GM12878 (cell line): Measurements from ENCODE around the gene PRRC2B. TPM values are rescaled to one million over a fixed set of nuclear protein-coding genes. Genes with fewer than 3 reads are reported as not detected.

ENCODE experiments used
- ATAC-seq: fragments of 200-7000 bp; cut with Tn5 transposase; 3 replicates; pipeline ENCODE4 v1.9.1; 2020; ENCODE audit warnings: mild to moderate bottlenecking, moderate library complexity
- BruUV-seq: library from RNA; stranded (reverse); fragments of 400-500 nt; replicated peaks from 2 replicates; lab custom pipeline; 2021; lab: Mats Ljungman, UMichigan
- CTCF ChIA-PET: fragments of 300-600 bp; sonication (Branson Sonifier 250); formaldehyde crosslinking; extraction: SDS; loops from one replicate; lab custom pipeline; 2021; ENCODE audit warnings: inconsistent platforms; lab: Yijun Ruan, JAX
- POLR2A ChIA-PET: fragments of 350-600 bp; formaldehyde crosslinking; extraction: SDS; loops from one replicate; lab custom pipeline; 2021; ENCODE audit warnings: inconsistent platforms; lab: Charles Lee
- RAD21 ChIA-PET: fragments of 300-600 bp; sonication (Branson Sonifier 250); formaldehyde crosslinking; loops from one replicate; lab custom pipeline; 2023; ENCODE audit warnings: antibody characterized with exemption; ENCODE audit not compliant: unreplicated experiment; lab: Charles Lee
- SMC1A ChIA-PET: fragments of 300-600 bp; sonication (Branson Sonifier 250); formaldehyde crosslinking; loops from one replicate; lab custom pipeline; 2023; ENCODE audit not compliant: unreplicated experiment, uncharacterized antibody; lab: Charles Lee
- DNase-seq: peaks from one replicate; pipeline ENCODE4 v3.0.0-alpha.2; 2011; ENCODE audit warnings: low read depth, low spot score
- FAIRE-seq: peaks from 3 replicates; lab custom pipeline; 2011; peaks lifted over from hg19 to GRCh38; lab: Jason Lieb, UNC
- H2AFZ ChIP-seq: 2 replicates; pipeline ENCODE4 v1.6.0; 2011; ENCODE audit warnings: low read depth, low read length, control low read depth; ENCODE audit not compliant: control insufficient read depth
- H3K27ac ChIP-seq: 2 replicates; pipeline ENCODE4 v1.5.1; 2011; ENCODE audit warnings: control low read depth; ENCODE audit not compliant: control insufficient read depth, insufficient read depth
- H3K27me3 ChIP-seq, 2 experiments: replicated peaks in 1 of 2; 2 replicates each; pipeline versions ENCODE4 v1.6.0 to v1.6.1; 2011; ENCODE audit warnings: low read length in 1 of 2; ENCODE audit not compliant: control insufficient read depth in 2 of 2, insufficient read depth in 2 of 2
- H3K36me3 ChIP-seq, 2 experiments: 2 replicates each; pipeline ENCODE4 v1.5.1; 2011; ENCODE audit warnings: low read length in 1 of 2; ENCODE audit not compliant: control insufficient read depth in 2 of 2, insufficient read depth in 2 of 2
- H3K4me1 ChIP-seq: 2 replicates; pipeline ENCODE4 v1.6.1; 2011; ENCODE audit warnings: mild to moderate bottlenecking, low read length, moderate library complexity, mixed read lengths; ENCODE audit not compliant: control insufficient read depth, insufficient read depth
- H3K4me2 ChIP-seq: 2 replicates; pipeline ENCODE4 v1.6.0; 2011; ENCODE audit warnings: control low read depth; ENCODE audit not compliant: control insufficient read depth, insufficient read depth
- H3K4me3 ChIP-seq: fragments of 200-600 bp; sonication (generic); 2 replicates; pipeline ENCODE4 v1.5.1; 2016
- H3K79me2 ChIP-seq: 2 replicates; pipeline ENCODE4 v1.6.0; 2011; ENCODE audit warnings: low read length; ENCODE audit not compliant: control insufficient read depth, insufficient read depth
- H3K9ac ChIP-seq: 2 replicates; pipeline ENCODE4 v1.8.0; 2011; ENCODE audit warnings: low read length, control low read depth, mixed read lengths; ENCODE audit not compliant: control insufficient read depth, insufficient read depth
- H3K9me3 ChIP-seq: replicated peaks from 3 replicates; pipeline ENCODE4 v1.5.1; 2011; ENCODE audit warnings: mild to moderate bottlenecking, low read length; ENCODE audit not compliant: control insufficient read depth, insufficient read depth
- H4K20me1 ChIP-seq: 2 replicates; pipeline ENCODE4 v1.6.0; 2011; ENCODE audit not compliant: control insufficient read depth, insufficient read depth
- CEBPZ ChIP-seq: fragments of 150-350 bp; IDR thresholded peaks from 2 replicates; pipeline ENCODE4 v1.6.1; 2016; ENCODE audit warnings: low read depth, low read length
- KAT2A ChIP-seq: conservative IDR thresholded peaks from 2 replicates; pipeline ENCODE4 v1.6.1; 2011; ENCODE audit warnings: low read depth, low read length; ENCODE audit not compliant: control insufficient read depth
- MEF2B ChIP-seq: fragments of 450-650 bp; IDR thresholded peaks from 2 replicates; pipeline ENCODE4 v1.6.1; 2018; ENCODE audit warnings: mild to moderate bottlenecking, moderate library complexity; ENCODE audit not compliant: partially characterized antibody, poor library complexity, severe bottlenecking
- WGBS: methylation state at CpG from one replicate; pipeline ENCODE4 v1.1.6; 2016; ENCODE audit warnings: low lambda C conversion rate; ENCODE audit not compliant: insufficient replicate concordance, insufficient coverage; ENCODE audit errors: missing lambda C conversion rate; 5-methylcytosine and 5-hydroxymethylcytosine counted together
- in situ Hi-C: fragments of 300-500 bp; cut with MboI; formaldehyde crosslinking; loops from 9 replicates; pipeline ENCODE4 v1.14.3; 2018; ENCODE audit warnings: mixed read lengths
- intact Hi-C: fragments of 100-400 bp; cut with micrococcal nuclease; formaldehyde crosslinking; loops from one replicate; pipeline ENCODE4 v1.14.2; 2022; ENCODE audit not compliant: unreplicated experiment
- polyA plus RNA-seq, 11 experiments: library from polyadenylated mRNA; depleted of rRNA in 4 of 11; unstranded in 6 of 11; stranded (reverse) in 5 of 11; fragments of >200 nt; fragmentation: Nextera tagmentation in 4 of 11; fragmentation: Illumina TruSeq in 1 of 11; extraction: Ambion mirVana in 4 of 11; extraction: Trizol in 1 of 11; gene quantifications; 1 replicate in 1 of 11; 2 replicates in 10 of 11; pipeline versions ENCODE4 v1.2.1 to v1.2.3, GENCODE V29; 2011 to 2016; ENCODE audit warnings: inconsistent platforms in 2 of 11, missing spikeins in 2 of 11, low read depth in 1 of 11
- total RNA-seq, 4 experiments: library from RNA; depleted of rRNA in 3 of 4; stranded (reverse); fragments of >200 nt in 3 of 4; fragmentation: Illumina TruSeq in 1 of 4; extraction: Trizol in 1 of 4; gene quantifications; 2 replicates each; pipeline versions ENCODE4 v1.2.1 to v1.2.3, GENCODE V29; 2013 to 2021

Gene PRRC2B
- total and polyA plus RNA-seq, 10 of the 15 experiments (the other 5 are each of a cell fraction or from before 2014, with no cell fraction given): 0.84 to 155 (median 28.7) TPM

DNA sequence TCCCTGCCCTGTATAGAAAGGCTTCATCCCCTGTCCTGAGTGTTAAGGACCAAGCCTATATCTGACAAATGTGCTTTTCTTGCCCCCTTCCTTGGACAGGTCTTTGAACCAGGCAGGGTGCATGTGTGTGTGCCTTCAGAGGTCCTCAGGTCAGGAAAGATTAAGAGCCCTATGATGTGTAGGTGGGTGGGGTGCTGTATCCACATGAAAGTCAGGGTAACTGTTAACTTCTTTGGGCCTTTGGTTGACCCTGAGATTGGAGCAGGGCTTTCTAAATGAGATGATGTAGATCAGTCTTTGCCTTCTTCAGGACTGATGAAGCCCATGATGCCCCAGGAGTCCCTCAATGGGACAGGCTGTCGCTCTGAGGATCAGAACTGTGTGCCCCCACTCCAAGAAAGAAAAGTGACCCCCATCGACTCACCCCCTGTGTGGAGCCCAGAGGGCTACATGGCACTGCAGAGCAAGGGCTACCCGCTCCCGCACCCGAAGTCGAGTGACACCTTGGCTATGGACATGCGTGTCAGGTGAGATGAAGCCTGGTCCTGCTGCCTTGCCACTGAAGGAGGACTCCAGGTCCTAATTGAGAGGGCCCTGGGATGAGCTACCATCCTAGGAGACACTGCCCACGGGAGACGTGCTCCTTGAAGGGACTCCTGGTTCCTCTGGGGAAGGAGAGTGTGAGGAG is 79.5 kb downstream of the PRRC2B start:
- no TSS peak for BruUV-seq
- Histone ChIP-seq H3K27me3 (no peaks in the 10 kb centered on the region), H3K9ac (no peak overlapping the region), H3K4me2 (no peak overlapping the region), H3K79me2 (no peaks in the 10 kb centered on the region; the same call in none of the 2 replicates), H2AFZ (no peak overlapping the region), H3K27ac (no peak overlapping the region), H4K20me1 (no peaks in the 10 kb centered on the region; the same call in 1 of the 2 replicates), H3K4me1 (no peaks in the 10 kb centered on the region), H3K36me3 (peaks cover 32 to 71% of the 10 kb centered on the region in 2 experiments; a peak in 3 of 4 replicates), H3K9me3 (no peaks in the 10 kb centered on the region)
- CTCF ChIA-PET: interaction anchor here (0.9 kb wide), 1 partner anchor 106 kb away, joined by 3 read pairs; no protein-coding TSS in a partner anchor
- intact Hi-C loops: no loop called here
- ATAC-seq: no peak
- FAIRE-seq: no peak
- RAD21 ChIA-PET: no interaction called here
- SMC1A ChIA-PET: no interaction called here
- TF ChIP-seq CEBPZ: no peak
- no peak for TF ChIP-seq MEF2B
- no peak for TF ChIP-seq KAT2A
- TF ChIP-seq, all 136 proteins: peak for 0
- POLR2A ChIA-PET: no interaction called here
- DNase-seq: no peak
- in situ Hi-C loops: no loop called here
- 96% methylated on average over 9 of the region's 9 CpGs for WGBS
- no peak overlapping the region for H3K4me3 ChIP-seq
